GM12873 (cell line): Measurements from ENCODE around the gene WDR46.

Experiments used
- TF ChIP-seq, protein P1 (sequence below): IDR thresholded peaks from 2 replicates; pipeline ENCODE4 v1.5.1; 2012; ENCODE audit warnings: low read depth, mild to moderate bottlenecking, moderate library complexity, low read length, control low read depth; ENCODE audit not compliant: insufficient read depth; ENCODE audit errors: missing control alignments

WDR46 gene, protein sequence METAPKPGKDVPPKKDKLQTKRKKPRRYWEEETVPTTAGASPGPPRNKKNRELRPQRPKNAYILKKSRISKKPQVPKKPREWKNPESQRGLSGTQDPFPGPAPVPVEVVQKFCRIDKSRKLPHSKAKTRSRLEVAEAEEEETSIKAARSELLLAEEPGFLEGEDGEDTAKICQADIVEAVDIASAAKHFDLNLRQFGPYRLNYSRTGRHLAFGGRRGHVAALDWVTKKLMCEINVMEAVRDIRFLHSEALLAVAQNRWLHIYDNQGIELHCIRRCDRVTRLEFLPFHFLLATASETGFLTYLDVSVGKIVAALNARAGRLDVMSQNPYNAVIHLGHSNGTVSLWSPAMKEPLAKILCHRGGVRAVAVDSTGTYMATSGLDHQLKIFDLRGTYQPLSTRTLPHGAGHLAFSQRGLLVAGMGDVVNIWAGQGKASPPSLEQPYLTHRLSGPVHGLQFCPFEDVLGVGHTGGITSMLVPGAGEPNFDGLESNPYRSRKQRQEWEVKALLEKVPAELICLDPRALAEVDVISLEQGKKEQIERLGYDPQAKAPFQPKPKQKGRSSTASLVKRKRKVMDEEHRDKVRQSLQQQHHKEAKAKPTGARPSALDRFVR

DNA sequence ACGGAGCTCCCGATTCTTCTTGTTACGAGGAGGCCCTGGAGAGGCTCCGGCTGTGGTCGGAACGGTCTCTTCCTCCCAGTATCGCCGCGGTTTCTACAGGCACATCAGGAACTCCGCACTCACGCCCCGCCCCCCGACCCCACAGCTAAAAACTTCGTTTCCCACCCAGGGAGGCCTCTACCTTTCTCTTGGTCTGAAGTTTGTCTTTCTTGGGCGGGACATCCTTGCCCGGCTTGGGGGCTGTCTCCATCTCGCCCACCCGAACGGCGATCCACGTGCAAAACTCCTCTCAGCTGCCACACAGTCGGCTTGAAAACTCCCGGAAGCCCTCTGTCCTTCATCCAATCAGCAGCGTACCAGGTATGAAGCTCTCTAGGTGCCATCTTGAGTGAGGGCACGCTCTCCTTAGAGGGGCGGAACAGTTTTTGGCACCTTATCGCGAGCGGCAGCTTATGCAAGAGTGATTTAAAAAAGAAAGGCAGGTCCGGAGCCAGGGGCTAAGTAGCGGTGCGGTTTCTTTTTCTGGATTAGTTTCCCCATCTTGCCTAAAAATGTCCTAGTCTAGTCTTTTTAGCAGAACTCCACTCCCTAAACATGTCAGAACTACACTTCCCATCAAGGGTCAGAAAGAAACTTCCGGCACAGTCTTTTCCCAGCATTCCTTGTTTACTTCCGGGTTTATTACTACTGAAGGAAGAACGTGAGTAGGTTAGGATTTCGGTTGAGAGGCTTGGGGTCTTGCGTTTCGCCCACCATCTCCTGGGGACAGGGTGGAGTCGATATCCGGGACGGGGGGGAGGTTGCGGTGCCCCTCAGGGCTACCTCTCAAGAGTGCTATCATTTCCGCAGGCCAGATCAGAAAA is at the start of gene WDR46, which contains the start of gene PFDN6:
WDR46 (minus strand) TSS at position 319 of the 863 bp plus-strand sequence; CDS start at position 250, 69 bp downstream.
PFDN6 (plus strand) TSS at position 681 of the 863 bp plus-strand sequence. CDS start 256 bp downstream, outside the sequence.
- TF ChIP-seq, protein P1, sequence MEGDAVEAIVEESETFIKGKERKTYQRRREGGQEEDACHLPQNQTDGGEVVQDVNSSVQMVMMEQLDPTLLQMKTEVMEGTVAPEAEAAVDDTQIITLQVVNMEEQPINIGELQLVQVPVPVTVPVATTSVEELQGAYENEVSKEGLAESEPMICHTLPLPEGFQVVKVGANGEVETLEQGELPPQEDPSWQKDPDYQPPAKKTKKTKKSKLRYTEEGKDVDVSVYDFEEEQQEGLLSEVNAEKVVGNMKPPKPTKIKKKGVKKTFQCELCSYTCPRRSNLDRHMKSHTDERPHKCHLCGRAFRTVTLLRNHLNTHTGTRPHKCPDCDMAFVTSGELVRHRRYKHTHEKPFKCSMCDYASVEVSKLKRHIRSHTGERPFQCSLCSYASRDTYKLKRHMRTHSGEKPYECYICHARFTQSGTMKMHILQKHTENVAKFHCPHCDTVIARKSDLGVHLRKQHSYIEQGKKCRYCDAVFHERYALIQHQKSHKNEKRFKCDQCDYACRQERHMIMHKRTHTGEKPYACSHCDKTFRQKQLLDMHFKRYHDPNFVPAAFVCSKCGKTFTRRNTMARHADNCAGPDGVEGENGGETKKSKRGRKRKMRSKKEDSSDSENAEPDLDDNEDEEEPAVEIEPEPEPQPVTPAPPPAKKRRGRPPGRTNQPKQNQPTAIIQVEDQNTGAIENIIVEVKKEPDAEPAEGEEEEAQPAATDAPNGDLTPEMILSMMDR: no peak

DNA sequence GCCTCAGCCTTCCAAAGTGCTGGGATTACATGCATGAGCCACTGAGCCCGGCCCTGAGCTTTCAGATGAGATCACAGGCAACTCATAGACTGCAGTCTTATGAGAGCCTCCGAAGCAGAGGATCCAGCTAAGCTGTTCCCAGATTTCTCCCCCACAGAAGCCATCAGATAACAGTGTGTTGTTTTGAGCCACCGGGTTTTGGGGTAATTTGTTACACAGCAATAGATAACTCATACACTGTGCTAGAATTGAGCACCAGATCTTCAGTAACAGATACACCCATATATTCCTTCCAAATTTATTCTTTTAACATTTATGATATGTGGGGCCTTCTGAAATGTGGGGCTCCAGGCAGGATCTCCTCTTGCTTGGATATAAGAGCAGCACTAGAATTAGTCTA is 47.5 kb upstream of the WDR46 start:
- TF ChIP-seq, protein P1: no peak

DNA sequence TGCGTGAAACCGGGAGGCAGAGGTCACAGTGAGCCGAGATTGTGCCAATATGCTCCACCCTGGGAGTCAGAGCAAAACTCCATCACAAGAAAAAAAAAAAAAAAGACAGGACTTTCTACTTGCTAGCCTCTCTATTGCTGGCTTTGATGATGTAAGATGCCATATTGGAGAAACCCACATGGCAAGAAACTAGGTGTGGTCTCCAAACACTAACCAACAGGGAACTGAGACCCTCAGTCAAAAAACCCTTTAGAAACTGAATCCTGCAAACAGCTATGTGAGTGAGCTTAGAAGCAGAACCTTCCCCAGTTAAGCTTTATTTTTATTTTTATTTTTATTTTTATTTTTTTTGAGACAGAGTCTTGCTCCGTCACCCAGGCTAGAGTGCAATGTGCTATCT is 46.9 kb upstream of the WDR46 start:
- TF ChIP-seq, protein P1: no peak

DNA sequence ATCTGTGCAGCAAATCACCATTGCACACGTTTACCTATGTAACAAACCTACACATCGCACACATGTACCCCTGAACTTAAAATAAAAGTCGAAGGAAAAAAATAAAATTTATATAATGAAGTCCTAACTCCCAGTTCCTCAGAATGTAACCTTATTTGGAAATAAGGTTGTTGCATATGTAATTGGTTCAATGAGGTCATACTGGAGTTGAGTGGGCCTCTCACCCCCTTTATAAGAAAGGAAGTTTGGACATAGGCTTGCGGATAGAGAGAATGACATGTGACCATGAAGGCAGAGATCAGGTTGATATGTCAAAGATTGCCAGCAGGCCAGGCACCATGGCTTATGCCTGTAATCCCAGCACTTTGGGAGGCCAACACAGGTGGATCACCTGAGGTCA is 44.6 kb upstream of the WDR46 start:
- TF ChIP-seq, protein P1: no peak

DNA sequence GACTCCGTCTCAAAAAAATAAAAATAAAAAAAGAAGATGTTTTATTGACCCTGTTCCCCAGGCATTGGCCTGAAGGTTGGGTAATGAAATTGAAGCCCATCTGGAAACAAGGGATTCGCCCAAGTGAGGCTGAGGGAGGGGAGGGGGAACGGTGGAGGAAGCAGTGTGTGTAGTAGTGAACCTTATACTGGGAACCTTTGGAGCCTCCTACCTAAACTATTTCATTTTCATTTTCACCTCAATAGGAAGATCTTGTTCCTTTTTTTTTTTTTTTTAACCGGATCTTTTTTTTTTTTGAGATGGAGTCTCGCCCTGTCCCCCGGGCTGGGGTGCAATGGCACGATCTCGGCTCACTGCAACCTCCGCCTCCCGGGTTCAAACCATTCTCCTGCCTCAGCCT is 41.7 kb upstream of the WDR46 start:
- TF ChIP-seq, protein P1: no peak

DNA sequence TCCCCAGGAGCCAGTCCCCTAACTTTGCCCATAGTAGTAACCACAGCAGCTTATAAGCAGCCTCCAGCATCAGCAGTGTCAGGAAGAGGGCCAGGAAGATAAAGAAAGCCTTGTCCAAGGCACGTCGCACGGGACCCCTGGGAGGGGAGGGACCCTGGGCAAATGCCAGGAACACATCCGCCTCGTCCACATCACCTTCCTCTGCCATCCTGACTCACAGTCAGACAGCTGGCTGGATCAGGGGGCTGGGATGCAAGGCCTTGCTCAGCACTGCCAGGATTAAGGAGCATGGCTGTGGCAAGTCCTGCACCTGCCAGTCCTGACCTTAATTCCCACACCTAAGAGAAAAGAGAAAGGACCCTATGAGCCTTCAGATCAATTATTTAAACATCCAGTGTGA is 40.0 kb upstream of the WDR46 start:
- TF ChIP-seq, protein P1: no peak

DNA sequence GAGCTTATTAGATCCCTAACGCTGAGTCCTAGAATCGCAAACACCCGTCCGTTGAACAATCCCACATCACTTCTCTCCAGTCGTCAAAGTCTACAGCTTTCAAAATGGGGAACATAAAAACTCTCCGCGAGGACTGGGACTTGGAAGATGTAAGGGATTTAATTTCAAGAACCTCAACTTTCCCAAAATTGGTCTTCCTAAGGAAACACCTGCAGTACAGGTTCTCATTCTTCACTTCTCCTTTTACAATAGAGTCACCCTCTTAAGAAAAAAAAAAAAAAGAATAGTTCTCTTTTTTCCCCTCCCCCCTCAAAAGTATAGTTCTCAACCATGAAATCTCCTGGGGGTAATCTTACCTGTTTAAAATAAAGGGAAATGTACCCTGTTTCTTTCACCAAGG is 35.1 kb upstream of the WDR46 start:
- TF ChIP-seq, protein P1: no peak
